Choroid plexus epithelial cell (primary cell): ENCODE measurements around the gene SNAP25.
A peak's percentile ranks its signal among the peaks of the same experiment; 100 is the strongest.

ENCODE experiments used
- DNase-seq: peaks from one replicate; pipeline ENCODE4 v3.0.0-alpha.2; 2010; ENCODE audit warnings: low read depth
- H3K4me3 ChIP-seq: 2 replicates; pipeline ENCODE4 v1.5.1; 2011; ENCODE audit warnings: low read depth, mild to moderate bottlenecking, control low read depth, low read length, moderate library complexity
- TF ChIP-seq, protein P1 (sequence below): conservative IDR thresholded peaks from 2 replicates; pipeline ENCODE4 v1.5.1; 2011; ENCODE audit warnings: low read depth, mild to moderate bottlenecking, control low read depth, inconsistent platforms, low read length, moderate library complexity

SNAP25 gene

GRCh38 chr20:10303852-10304251 is 85.2 kb downstream of the SNAP25 start:
- DNase-seq = no peak
- no peak overlapping the region for H3K4me3 ChIP-seq
- TF ChIP-seq, protein P1, sequence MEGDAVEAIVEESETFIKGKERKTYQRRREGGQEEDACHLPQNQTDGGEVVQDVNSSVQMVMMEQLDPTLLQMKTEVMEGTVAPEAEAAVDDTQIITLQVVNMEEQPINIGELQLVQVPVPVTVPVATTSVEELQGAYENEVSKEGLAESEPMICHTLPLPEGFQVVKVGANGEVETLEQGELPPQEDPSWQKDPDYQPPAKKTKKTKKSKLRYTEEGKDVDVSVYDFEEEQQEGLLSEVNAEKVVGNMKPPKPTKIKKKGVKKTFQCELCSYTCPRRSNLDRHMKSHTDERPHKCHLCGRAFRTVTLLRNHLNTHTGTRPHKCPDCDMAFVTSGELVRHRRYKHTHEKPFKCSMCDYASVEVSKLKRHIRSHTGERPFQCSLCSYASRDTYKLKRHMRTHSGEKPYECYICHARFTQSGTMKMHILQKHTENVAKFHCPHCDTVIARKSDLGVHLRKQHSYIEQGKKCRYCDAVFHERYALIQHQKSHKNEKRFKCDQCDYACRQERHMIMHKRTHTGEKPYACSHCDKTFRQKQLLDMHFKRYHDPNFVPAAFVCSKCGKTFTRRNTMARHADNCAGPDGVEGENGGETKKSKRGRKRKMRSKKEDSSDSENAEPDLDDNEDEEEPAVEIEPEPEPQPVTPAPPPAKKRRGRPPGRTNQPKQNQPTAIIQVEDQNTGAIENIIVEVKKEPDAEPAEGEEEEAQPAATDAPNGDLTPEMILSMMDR = no peak

DNA sequence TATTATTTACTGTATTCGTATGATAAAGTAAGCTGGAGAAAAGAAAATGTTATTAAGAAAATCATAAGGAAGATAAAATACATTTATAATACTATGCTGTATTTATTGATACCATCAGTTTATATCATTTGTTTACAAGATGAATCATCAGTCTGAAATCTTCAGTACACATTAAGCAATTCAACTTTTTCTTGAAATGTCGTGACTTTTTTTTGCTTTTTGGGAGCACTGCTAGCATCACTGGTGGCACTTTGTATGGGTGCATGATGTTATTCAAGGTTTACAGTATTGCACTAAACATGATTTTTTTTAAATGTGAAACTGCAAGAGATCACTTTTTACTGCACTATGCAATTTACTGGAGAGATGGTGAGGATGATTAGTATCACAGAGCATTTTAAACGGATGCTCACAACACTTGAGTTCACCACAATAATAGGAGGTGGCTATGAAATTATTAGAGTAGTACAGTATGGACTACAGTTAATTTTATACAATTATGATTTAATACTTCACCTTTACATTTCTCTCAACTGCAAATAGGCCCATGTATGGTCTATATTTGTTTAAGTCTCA is 85.9 kb downstream of the SNAP25 start:
- H3K4me3 ChIP-seq = no peak overlapping the region
- DNase-seq = no peak
- TF ChIP-seq, protein P1 = no peak

DNA sequence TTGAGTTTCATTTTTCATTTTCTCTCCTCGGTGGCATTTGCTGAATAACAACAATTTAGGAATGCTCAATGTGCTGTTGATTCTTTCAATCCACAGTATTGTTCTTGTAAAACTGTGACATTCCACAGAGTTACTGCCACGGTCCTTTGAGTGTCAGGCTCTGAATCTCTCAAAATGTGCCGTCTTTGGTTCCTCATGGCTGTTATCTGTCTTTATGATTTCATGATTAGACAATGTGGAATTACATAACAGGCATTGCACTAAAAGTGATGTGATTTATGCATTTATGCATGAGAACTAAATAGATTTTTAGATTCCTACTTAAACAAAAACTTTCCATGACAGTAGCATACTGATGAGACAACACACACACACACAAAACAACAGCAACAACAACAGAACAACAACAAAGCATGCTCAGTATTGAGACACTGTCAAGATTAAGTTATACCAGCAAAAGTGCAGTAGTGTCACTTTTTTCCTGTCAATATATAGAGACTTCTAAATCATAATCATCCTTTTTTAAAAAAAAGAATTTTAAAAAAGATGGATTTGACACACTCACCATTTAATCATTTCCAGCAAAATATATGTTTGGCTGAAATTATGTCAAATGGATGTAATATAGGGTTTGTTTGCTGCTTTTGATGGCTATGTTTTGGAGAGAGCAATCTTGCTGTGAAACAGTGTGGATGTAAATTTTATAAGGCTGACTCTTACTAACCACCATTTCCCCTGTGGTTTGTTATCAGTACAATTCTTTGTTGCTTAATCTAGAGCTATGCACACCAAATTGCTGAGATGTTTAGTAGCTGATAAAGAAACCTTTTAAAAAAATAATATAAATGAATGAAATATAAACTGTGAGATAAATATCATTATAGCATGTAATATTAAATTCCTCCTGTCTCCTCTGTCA is 88.1 kb downstream of the SNAP25 start:
- peak; percentile 94 for DNase-seq
- no peak overlapping the region for H3K4me3 ChIP-seq
- TF ChIP-seq, protein P1 = no peak

- no peak overlapping the region for H3K4me3 ChIP-seq
- DNase-seq = peak; percentile 46
- TF ChIP-seq, protein P1 = no peak
These were observed 88.7 kb downstream of the SNAP25 start for GRCh38 chr20:10307359-10307735.

DNA sequence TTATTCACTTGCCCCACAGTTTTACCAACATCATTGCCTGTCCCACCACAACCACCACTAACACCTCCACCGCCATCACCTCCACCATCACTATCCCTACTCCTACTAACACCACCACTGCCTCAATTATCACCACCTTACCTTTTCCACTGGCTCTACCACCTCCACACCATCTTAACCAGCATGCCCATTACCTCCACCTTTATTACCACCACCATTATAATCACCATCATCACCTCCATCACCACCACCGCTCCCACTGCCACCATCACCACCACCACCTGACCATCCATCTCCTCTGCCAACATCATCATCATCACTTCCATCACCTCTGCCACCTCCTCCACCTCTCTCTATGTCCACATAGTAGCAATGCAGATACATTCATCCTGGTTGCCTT is 90.0 kb downstream of the SNAP25 start:
- no peak for DNase-seq
- TF ChIP-seq, protein P1 = no peak
- no peak overlapping the region for H3K4me3 ChIP-seq

GRCh38 chr20:10309326-10309725 is 90.7 kb downstream of the SNAP25 start:
- TF ChIP-seq, protein P1 = no peak
- peak; percentile 93 for DNase-seq
- H3K4me3 ChIP-seq = no peak overlapping the region
